ENCODE measurements around the gene SCN1A.

SCN1A gene

DNA sequence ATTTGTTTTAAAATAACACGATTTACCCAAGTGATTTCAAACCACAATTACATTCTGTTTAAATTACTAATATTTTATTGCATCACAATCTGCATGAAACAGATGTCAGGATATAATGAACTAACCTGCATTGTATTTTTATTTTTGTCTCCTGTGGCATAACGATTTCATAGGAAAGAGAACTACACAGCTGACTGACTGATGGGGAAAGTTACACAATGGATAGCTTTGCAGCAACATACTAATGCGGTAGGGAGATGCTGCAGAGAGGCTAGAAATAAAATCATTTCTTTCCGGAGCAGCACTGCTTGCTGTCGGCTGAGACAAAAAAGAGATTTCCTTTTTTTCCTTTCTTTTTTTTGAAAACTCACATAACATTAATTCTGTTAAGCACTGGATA lies 36.9 kb downstream of the SCN1A start:
- DNase-seq (ENCODE audit: extremely low read depth, low read depth), result no peak
- H3K4me3 ChIP-seq (replicated peaks; ENCODE audit: low read depth, low read length), result no peak overlapping the region
- TF ChIP-seq CTCF (IDR thresholded peaks at IDR 0.05; ENCODE audit: low read depth, low read length, missing control alignments), result no peak

GRCh38 chr2:166090346-166090745 lies 37.5 kb downstream of the SCN1A start:
- H3K4me3 ChIP-seq (replicated peaks; ENCODE audit: low read depth, low read length), result no peak overlapping the region
- no peak for DNase-seq (ENCODE audit: extremely low read depth, low read depth)
- no peak for TF ChIP-seq CTCF (IDR thresholded peaks at IDR 0.05; ENCODE audit: low read depth, low read length, missing control alignments)

DNA sequence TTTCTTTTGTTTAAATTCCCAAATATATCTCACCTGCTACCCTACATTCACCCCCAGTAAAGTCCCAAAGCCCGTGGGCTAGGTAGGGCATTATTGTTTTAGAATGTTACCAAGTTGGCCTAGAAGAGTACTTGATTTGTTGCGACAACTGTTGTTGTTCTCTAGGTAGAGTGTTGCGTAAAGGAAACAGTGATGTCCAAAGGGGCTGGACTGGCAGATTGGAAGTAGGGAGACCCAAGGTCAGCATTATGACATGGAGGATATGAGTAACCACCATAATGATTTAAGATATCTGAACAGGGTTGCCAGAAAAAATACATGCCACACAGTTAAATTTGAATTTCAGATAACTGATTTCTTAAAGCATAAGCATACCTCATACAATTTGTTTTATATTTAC lies 39.2 kb downstream of the SCN1A start:
- DNase-seq (ENCODE audit: extremely low read depth, low read depth), result no peak
- H3K4me3 ChIP-seq (replicated peaks; ENCODE audit: low read depth, low read length), result no peak overlapping the region
- TF ChIP-seq CTCF (IDR thresholded peaks at IDR 0.05; ENCODE audit: low read depth, low read length, missing control alignments), result no peak

DNA sequence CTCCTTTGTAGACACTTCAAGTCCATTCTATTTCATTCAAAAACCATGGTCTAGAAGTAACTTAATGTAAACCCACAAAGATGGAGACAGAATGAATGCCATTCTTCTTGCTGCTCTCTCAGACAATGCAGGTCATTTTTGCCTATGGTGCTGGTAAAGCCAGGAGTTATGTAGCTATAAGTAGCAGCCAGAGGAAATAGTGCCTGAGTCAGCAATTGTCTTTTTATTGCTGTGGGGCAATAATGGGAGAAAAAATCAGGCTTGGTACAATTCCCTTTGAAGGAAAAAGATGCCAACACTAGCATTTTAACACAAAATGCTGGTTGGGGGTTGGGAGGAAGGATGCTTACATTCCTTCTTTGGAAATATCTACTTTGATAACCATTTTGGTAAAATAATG lies 43.5 kb downstream of the SCN1A start:
- no peak overlapping the region for H3K4me3 ChIP-seq (replicated peaks; ENCODE audit: low read depth, low read length)
- no peak for DNase-seq (ENCODE audit: extremely low read depth, low read depth)
- TF ChIP-seq CTCF (IDR thresholded peaks at IDR 0.05; ENCODE audit: low read depth, low read length, missing control alignments), result no peak

GRCh38 chr2:166082736-166083135 lies 45.1 kb downstream of the SCN1A start:
- H3K4me3 ChIP-seq (replicated peaks; ENCODE audit: low read depth, low read length), result no peak overlapping the region
- no peak for TF ChIP-seq CTCF (IDR thresholded peaks at IDR 0.05; ENCODE audit: low read depth, low read length, missing control alignments)
- no peak for DNase-seq (ENCODE audit: extremely low read depth, low read depth)

DNA sequence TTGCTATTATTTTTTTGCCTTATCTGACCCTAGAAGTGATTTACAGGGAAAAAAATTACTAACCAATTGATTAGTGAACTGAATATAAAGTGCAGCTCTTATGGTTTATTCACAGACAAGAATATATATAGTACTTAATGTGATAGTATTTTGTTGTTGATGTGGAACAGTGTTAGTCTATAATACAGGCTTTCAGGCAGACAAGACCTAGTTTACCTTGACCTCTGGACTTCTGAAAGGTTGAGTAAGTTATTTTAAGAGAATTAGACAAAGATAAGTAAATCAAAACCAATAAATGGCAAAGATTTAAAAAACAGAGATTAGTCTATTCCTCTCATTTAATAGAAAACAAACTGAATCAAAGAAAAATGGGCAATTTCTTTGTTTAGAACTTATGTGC lies 46.0 kb downstream of the SCN1A start:
- no peak for TF ChIP-seq CTCF (IDR thresholded peaks at IDR 0.05; ENCODE audit: low read depth, low read length, missing control alignments)
- H3K4me3 ChIP-seq (replicated peaks; ENCODE audit: low read depth, low read length), result no peak overlapping the region
- DNase-seq (ENCODE audit: extremely low read depth, low read depth), result no peak

DNA sequence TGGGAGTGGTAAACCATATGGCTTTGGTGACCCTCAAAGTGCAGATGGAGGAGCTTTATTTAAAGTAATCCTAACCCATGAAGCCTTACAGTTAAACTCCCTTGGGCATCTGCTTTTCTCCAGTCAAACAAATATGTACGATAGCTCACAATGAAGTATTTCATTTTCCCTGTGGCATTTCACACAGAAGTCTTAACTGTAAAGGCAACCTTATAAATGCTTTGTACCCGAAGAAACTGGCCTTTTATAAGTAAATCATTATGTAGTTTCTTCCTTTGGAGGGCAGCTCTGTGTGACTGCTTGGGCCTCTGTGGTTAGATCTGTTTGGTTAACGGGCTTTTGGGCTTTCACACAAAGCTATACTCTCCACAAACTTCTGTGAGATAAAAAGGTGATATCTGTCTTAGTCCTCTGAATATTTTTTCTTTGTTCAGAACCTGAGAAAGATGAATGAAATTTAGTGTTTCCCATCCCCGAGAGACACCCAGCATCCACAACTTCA lies 46.6 kb downstream of the SCN1A start:
- no peak for TF ChIP-seq CTCF (IDR thresholded peaks at IDR 0.05; ENCODE audit: low read depth, low read length, missing control alignments)
- H3K4me3 ChIP-seq (replicated peaks; ENCODE audit: low read depth, low read length), result no peak overlapping the region
- DNase-seq (ENCODE audit: extremely low read depth, low read depth), result no peak
